Uterus (tissue), 2 donors: ENCODE measurements around the gene SLC22A12.

ENCODE experiments used
- CTCF ChIP-seq, 4 experiments: fragments of 200-600 bp in 2 of 4; fragments of 450-650 bp in 2 of 4; sonication (generic) in 2 of 4; IDR thresholded peaks; one replicate each; pipeline ENCODE4 v1.5.1; 2016 to 2019; ENCODE audit warnings: antibody characterized with exemption in 4 of 4, mild to moderate bottlenecking in 2 of 4, moderate library complexity in 1 of 4
- POLR2A ChIP-seq, 2 donors: fragments of 450-650 bp; IDR thresholded peaks; one replicate each; pipeline ENCODE4 v1.6.1; 2016; ENCODE audit warnings: antibody characterized with exemption in 2 of 2, mild to moderate bottlenecking in 1 of 2, moderate library complexity in 1 of 2

- TF ChIP-seq POLR2A (IDR thresholded peaks at IDR 0.05) (no peak), CTCF (IDR thresholded peaks at IDR 0.05) (no peak)
Observed at GRCh38 chr11:64605656-64606585, 14.9 kb downstream of the SLC22A12 start.
